K562 (cell line): ENCODE data around the gene CPA2. TPM values are rescaled to one million over a fixed set of nuclear protein-coding genes. Genes with fewer than 3 reads are reported as not detected.

Experiments used
- ATAC-seq: fragments of 200-7000 bp; cut with Tn5 transposase; 3 replicates; pipeline ENCODE4 v1.9.1; 2020; ENCODE audit warnings: moderate library complexity
- BruUV-seq: library from RNA; stranded (reverse); fragments of 400-500 nt; replicated peaks from 2 replicates; lab custom pipeline; 2021; lab: Mats Ljungman, UMichigan
- CTCF ChIA-PET: fragments of 300-600 bp; formaldehyde crosslinking; extraction: SDS; loops from one replicate; lab custom pipeline; 2021; ENCODE audit warnings: low intra/inter-chr PET ratio; lab: Yijun Ruan, JAX
- POLR2A ChIA-PET: fragments of 300-600, 350-650 bp; sonication (Branson Sonifier 250); formaldehyde crosslinking; extraction: SDS; loops from one replicate; lab custom pipeline; 2021; ENCODE audit warnings: antibody characterized with exemption, inconsistent platforms; lab: Yijun Ruan, JAX
- DNase-seq, 4 experiments: peaks; one replicate each; pipeline versions ENCODE4 v3.0.0 to v3.0.0-alpha.2; 2011 to 2018; ENCODE audit warnings: low spot score in 3 of 4, mixed read lengths in 3 of 4; ENCODE audit errors: extremely low read depth in 1 of 4
- FAIRE-seq: peaks from 2 replicates; lab custom pipeline; 2011; peaks lifted over from hg19 to GRCh38; lab: Jason Lieb, UNC
- H2AFZ ChIP-seq: 2 replicates; pipeline ENCODE4 v1.6.0; 2011; ENCODE audit warnings: low read depth, low read length, control low read depth, inconsistent platforms
- H3K27ac ChIP-seq: fragments of 200-600 bp; 3 replicates; pipeline ENCODE4 v1.8.0; 2011; ENCODE audit warnings: low read depth, mild to moderate bottlenecking, control low read depth, inconsistent platforms, low read length, moderate library complexity, mixed read lengths; ENCODE audit errors: extremely low read depth
- H3K27me3 ChIP-seq, 2 experiments: fragments of 300-600 bp in 1 of 2; 2 replicates in 1 of 2; 3 replicates in 1 of 2; pipeline versions ENCODE4 v1.6.0 to v1.8.0; 2011; ENCODE audit warnings: inconsistent platforms in 2 of 2, low read length in 2 of 2, mild to moderate bottlenecking in 1 of 2, mixed read lengths in 1 of 2, moderate library complexity in 1 of 2; ENCODE audit not compliant: control insufficient read depth in 2 of 2, insufficient read depth in 2 of 2
- H3K36me3 ChIP-seq: fragments of 300-600 bp; 3 replicates; pipeline ENCODE4 v1.8.0; 2011; ENCODE audit warnings: mild to moderate bottlenecking, low read length, inconsistent platforms; ENCODE audit not compliant: control insufficient read depth, insufficient read depth
- H3K4me1 ChIP-seq, 2 experiments: fragments of 200-600 bp in 1 of 2; replicated peaks in 1 of 2; 2 replicates in 1 of 2; 3 replicates in 1 of 2; pipeline versions ENCODE4 v1.5.1 to v1.8.0; 2011; ENCODE audit warnings: inconsistent platforms in 2 of 2, low read length in 2 of 2, mild to moderate bottlenecking in 1 of 2, mixed read lengths in 1 of 2, moderate library complexity in 1 of 2; ENCODE audit not compliant: control insufficient read depth in 2 of 2, insufficient read depth in 2 of 2
- H3K4me2 ChIP-seq: 2 replicates; pipeline ENCODE4 v1.6.1; 2011; ENCODE audit warnings: low read length, control low read depth, inconsistent platforms, mixed read lengths; ENCODE audit not compliant: insufficient read depth
- H3K4me3 ChIP-seq: fragments of 200-600 bp; sonication (generic), shearing (Covaris generic); 2 replicates; pipeline ENCODE4 v1.5.1; 2016; ENCODE audit warnings: control low read depth, inconsistent platforms
- H3K79me2 ChIP-seq: fragments of 200-600 bp; 3 replicates; pipeline ENCODE4 v1.8.0; 2011; ENCODE audit warnings: low read length, inconsistent platforms; ENCODE audit not compliant: control insufficient read depth, insufficient read depth
- H3K9ac ChIP-seq, 2 experiments: 2 replicates each; pipeline versions ENCODE4 v1.6.0 to v1.6.1; 2011; ENCODE audit warnings: low read depth in 2 of 2, low read length in 2 of 2, control low read depth in 1 of 2, inconsistent platforms in 1 of 2, mild to moderate bottlenecking in 1 of 2, mixed read lengths in 1 of 2; ENCODE audit not compliant: insufficient read depth in 1 of 2
- H3K9me1 ChIP-seq: one replicate; pipeline ENCODE4 v1.6.0; 2011; ENCODE audit warnings: inconsistent platforms, mild to moderate bottlenecking, low read length, moderate library complexity; ENCODE audit not compliant: control insufficient read depth, insufficient read depth
- H3K9me3 ChIP-seq: replicated peaks from 2 replicates; pipeline ENCODE4 v1.5.1; 2011; ENCODE audit warnings: low read depth, low read length, inconsistent platforms; ENCODE audit not compliant: control insufficient read depth, insufficient read depth
- H4K20me1 ChIP-seq: replicated peaks from 2 replicates; pipeline ENCODE4 v1.6.1; 2011; ENCODE audit warnings: low read length, inconsistent platforms, mixed read lengths; ENCODE audit not compliant: control insufficient read depth, insufficient read depth
- PTBP1 ChIP-seq: fragments of 200-400 bp; formaldehyde crosslinking; IDR thresholded peaks from 2 replicates; pipeline ENCODE4 v1.6.1; 2017; ENCODE audit warnings: low read depth, low read length
- SIRT6 ChIP-seq: IDR thresholded peaks from one replicate; pipeline ENCODE4 v1.6.1; 2012; ENCODE audit warnings: low read depth, mild to moderate bottlenecking, control low read depth, inconsistent platforms, low read length, moderate library complexity
- ZNF764 ChIP-seq: fragments of 250-450 bp; sonication (Bioruptor Pico); IDR thresholded peaks from 2 replicates; pipeline ENCODE4 v1.4.0; 2020; ENCODE audit warnings: low read depth, mild to moderate bottlenecking, moderate library complexity
- WGBS: fragments of 100-300 bp; shearing (Covaris generic); methylation state at CpG from one replicate; pipeline ENCODE4 v1.1.6; 2016; ENCODE audit warnings: low coverage, mixed read lengths; ENCODE audit not compliant: insufficient coverage; ENCODE audit errors: missing lambda C conversion rate; 5-methylcytosine and 5-hydroxymethylcytosine counted together
- in situ Hi-C: fragments of 300-500 bp; cut with MboI; formaldehyde crosslinking; loops from 4 replicates; pipeline ENCODE4 v1.15.0; 2018; ENCODE audit warnings: inconsistent platforms, mixed read lengths
- intact Hi-C: fragments of 100-400 bp; cut with micrococcal nuclease; formaldehyde crosslinking; loops from 2 replicates; pipeline ENCODE4 v1.14.2; 2022
- polyA plus RNA-seq, 8 experiments: library from polyadenylated mRNA; depleted of rRNA in 4 of 8; stranded (reverse) in 5 of 8; unstranded in 3 of 8; fragments of >200 nt; fragmentation: Nextera tagmentation in 2 of 8; fragmentation: Illumina TruSeq in 1 of 8; extraction: Ambion mirVana in 2 of 8; extraction: Trizol in 1 of 8; gene quantifications; 2 replicates each; pipeline versions ENCODE4 v1.2.1 to v1.2.3, GENCODE V29; 2011 to 2014; ENCODE audit warnings: inconsistent platforms in 1 of 8, missing spikeins in 1 of 8
- total RNA-seq, 7 experiments: library from RNA; depleted of rRNA in 6 of 7; stranded (reverse); fragments of >200 nt in 6 of 7; fragmentation: Illumina TruSeq in 2 of 7; extraction: Trizol in 2 of 7; gene quantifications; 2 replicates each; pipeline versions ENCODE4 v1.2.1 to v1.2.3, GENCODE V29; 2011 to 2021; ENCODE audit warnings: low replicate concordance in 1 of 7

Gene CPA2
- total and polyA plus RNA-seq, 9 of the 15 experiments (the other 6 are each of a cell fraction or from before 2014, with no cell fraction given), result 0.04 to 0.84 (median 0.09) TPM; not detected in 4

DNA sequence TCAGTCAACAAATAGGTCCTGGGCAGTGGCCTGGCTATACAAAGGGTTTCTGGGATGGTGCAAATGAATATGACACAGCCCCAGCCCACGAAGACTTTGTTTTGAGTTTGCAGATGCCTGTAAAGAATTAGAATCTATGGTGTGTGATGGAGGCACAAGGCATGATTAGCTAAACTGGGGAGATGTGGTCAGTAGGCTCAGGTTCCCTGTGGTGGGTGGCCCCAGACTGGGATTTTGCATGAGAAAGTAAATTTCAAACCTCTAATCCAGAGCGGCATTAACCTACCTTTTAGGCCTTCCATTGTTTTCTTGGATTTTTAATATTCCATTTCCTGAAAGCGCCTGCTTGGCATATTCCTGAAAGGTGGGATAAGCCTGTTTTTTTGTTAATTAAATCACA, 71.6 kb downstream of the CPA2 start:
- Histone ChIP-seq H4K20me1 (no peaks in the 10 kb centered on the region), H3K9me1 (no peaks in the 10 kb centered on the region), H2AFZ (no peak overlapping the region), H3K4me2 (no peak overlapping the region), H3K36me3 (no peaks in the 10 kb centered on the region), H3K79me2 (no peaks in the 10 kb centered on the region), H3K4me1 (no peaks in the 10 kb centered on the region), H3K4me3 (no peak overlapping the region), H3K27ac (no peak overlapping the region), H3K27me3 (peaks cover 10 to 41% of the 10 kb centered on the region in 2 experiments; a peak in 3 of 5 replicates), H3K9ac (no peak overlapping the region), H3K9me3 (no peaks in the 10 kb centered on the region)
- BruUV-seq, result no TSS peak
- FAIRE-seq (no peak), ATAC-seq (no peak), DNase-seq (no peak)
- TF ChIP-seq SIRT6 (no peak), PTBP1 (no peak), ZNF764 (CRISPR knock-in tag) (no peak)
- ChIA-PET POLR2A (interaction anchor here (0.7 to 1.7 kb wide), 3 partner anchors 12 to 24 kb away, joined by 3 to 6 read pairs (median 3); no protein-coding TSS in a partner anchor), CTCF (no interaction called here)
- in situ Hi-C loops, result no loop called here
- 16% methylated on average over 3 of the region's 3 CpGs for WGBS
- intact Hi-C loops, result no loop called here

Other genes with a start within 250 kb of the CPA2 start
Only the 7 nearest of the 9 such genes appear.
- 23.7 and 25.6 TPM in 2 replicates for gene KLHDC10, start 196.3 kb upstream of the CPA2 start, total RNA-seq (2014; rRNA removed)
- gene KLHDC10, start 196.3 kb upstream of the CPA2 start, total RNA-seq (2014; rRNA removed; fragmentation: Illumina TruSeq; extraction: Trizol), result 31.4 and 33.3 TPM in 2 replicates
- 32.3 and 39.3 TPM in 2 replicates for gene KLHDC10, start 196.3 kb upstream of the CPA2 start, total RNA-seq (2015; rRNA removed; fragmentation: Illumina TruSeq; extraction: Trizol)
- 38.7 and 41.7 TPM in 2 replicates for gene KLHDC10, start 196.3 kb upstream of the CPA2 start, total RNA-seq (2021)
- gene KLHDC10, start 196.3 kb upstream of the CPA2 start, polyA plus RNA-seq (2011; rRNA removed), result 80.5 and 117 TPM in 2 replicates
- 27.8 and 32.0 TPM in 2 replicates for gene KLHDC10, start 196.3 kb upstream of the CPA2 start, polyA plus RNA-seq (2014; fragmentation: Illumina TruSeq; extraction: Trizol)
- gene KLHDC10, start 196.3 kb upstream of the CPA2 start, polyA plus RNA-seq (2014; fragmentation: Nextera tagmentation; extraction: Ambion mirVana), result 10 to 100 TPM in 1 of 2 experiments, 1 to 10 TPM in 1; 9.8 to 11.3 TPM
- gene KLHDC10, start 196.3 kb upstream of the CPA2 start, polyA plus RNA-seq (2014; rRNA removed), result 24.2 and 25.4 TPM in 2 replicates
- 36.8 and 37.9 TPM in 2 replicates for gene TMEM209, start 61.5 kb upstream of the CPA2 start, total RNA-seq (2014; rRNA removed)
- gene TMEM209, start 61.5 kb upstream of the CPA2 start, total RNA-seq (2014; rRNA removed; fragmentation: Illumina TruSeq; extraction: Trizol), result 77.2 and 88.2 TPM in 2 replicates
- 67.3 and 75.1 TPM in 2 replicates for gene TMEM209, start 61.5 kb upstream of the CPA2 start, total RNA-seq (2015; rRNA removed; fragmentation: Illumina TruSeq; extraction: Trizol)
- gene TMEM209, start 61.5 kb upstream of the CPA2 start, total RNA-seq (2021), result 68.9 and 76.6 TPM in 2 replicates
- 116 and 182 TPM in 2 replicates for gene TMEM209, start 61.5 kb upstream of the CPA2 start, polyA plus RNA-seq (2011; rRNA removed)
- 72.4 and 88.5 TPM in 2 replicates for gene TMEM209, start 61.5 kb upstream of the CPA2 start, polyA plus RNA-seq (2014; fragmentation: Illumina TruSeq; extraction: Trizol)
- 10 to 100 TPM; 74.6 to 82.1 TPM for gene TMEM209, start 61.5 kb upstream of the CPA2 start, polyA plus RNA-seq (2014; fragmentation: Nextera tagmentation; extraction: Ambion mirVana)
- 42.7 and 48.0 TPM in 2 replicates for gene TMEM209, start 61.5 kb upstream of the CPA2 start, polyA plus RNA-seq (2014; rRNA removed)
- not detected in 2 replicates for gene SSMEM1, start 59.0 kb upstream of the CPA2 start, total RNA-seq (2014; rRNA removed)
- 0.18 and 0.32 TPM in 2 replicates for gene SSMEM1, start 59.0 kb upstream of the CPA2 start, total RNA-seq (2014; rRNA removed; fragmentation: Illumina TruSeq; extraction: Trizol)
- gene SSMEM1, start 59.0 kb upstream of the CPA2 start, total RNA-seq (2015; rRNA removed; fragmentation: Illumina TruSeq; extraction: Trizol), result not detected in 2 replicates
- gene SSMEM1, start 59.0 kb upstream of the CPA2 start, total RNA-seq (2021), result 0.16 TPM in 1 of 2 replicates, not detected in the other
- gene SSMEM1, start 59.0 kb upstream of the CPA2 start, polyA plus RNA-seq (2011; rRNA removed), result 0.12 and 0.13 TPM in 2 replicates
- gene SSMEM1, start 59.0 kb upstream of the CPA2 start, polyA plus RNA-seq (2014; fragmentation: Illumina TruSeq; extraction: Trizol), result 0.25 TPM in 1 of 2 replicates, not detected in the other
- under 1 TPM; 0.10 to 0.28 TPM for gene SSMEM1, start 59.0 kb upstream of the CPA2 start, polyA plus RNA-seq (2014; fragmentation: Nextera tagmentation; extraction: Ambion mirVana)
- not detected in 2 replicates for gene SSMEM1, start 59.0 kb upstream of the CPA2 start, polyA plus RNA-seq (2014; rRNA removed)
- not detected in 2 replicates for gene CPA4, start 26.3 kb downstream of the CPA2 start, total RNA-seq (2014; rRNA removed)
- gene CPA4, start 26.3 kb downstream of the CPA2 start, total RNA-seq (2014; rRNA removed; fragmentation: Illumina TruSeq; extraction: Trizol), result not detected in 2 replicates
- gene CPA4, start 26.3 kb downstream of the CPA2 start, total RNA-seq (2015; rRNA removed; fragmentation: Illumina TruSeq; extraction: Trizol), result not detected in 2 replicates
- not detected in 2 replicates for gene CPA4, start 26.3 kb downstream of the CPA2 start, total RNA-seq (2021)
- gene CPA4, start 26.3 kb downstream of the CPA2 start, polyA plus RNA-seq (2011; rRNA removed), result 0.05 TPM in 1 of 2 replicates, not detected in the other
- not detected in 2 replicates for gene CPA4, start 26.3 kb downstream of the CPA2 start, polyA plus RNA-seq (2014; fragmentation: Illumina TruSeq; extraction: Trizol)
- gene CPA4, start 26.3 kb downstream of the CPA2 start, polyA plus RNA-seq (2014; fragmentation: Nextera tagmentation; extraction: Ambion mirVana), result not detected
- not detected in 2 replicates for gene CPA4, start 26.3 kb downstream of the CPA2 start, polyA plus RNA-seq (2014; rRNA removed)
- gene CPA5, start 78.0 kb downstream of the CPA2 start, total RNA-seq (2014; rRNA removed), result 0.16 and 0.23 TPM in 2 replicates
- 0.29 and 0.91 TPM in 2 replicates for gene CPA5, start 78.0 kb downstream of the CPA2 start, total RNA-seq (2014; rRNA removed; fragmentation: Illumina TruSeq; extraction: Trizol)
- 0.26 and 0.94 TPM in 2 replicates for gene CPA5, start 78.0 kb downstream of the CPA2 start, total RNA-seq (2015; rRNA removed; fragmentation: Illumina TruSeq; extraction: Trizol)
- 0.18 and 0.22 TPM in 2 replicates for gene CPA5, start 78.0 kb downstream of the CPA2 start, total RNA-seq (2021)
- 0.14 and 0.50 TPM in 2 replicates for gene CPA5, start 78.0 kb downstream of the CPA2 start, polyA plus RNA-seq (2011; rRNA removed)
- gene CPA5, start 78.0 kb downstream of the CPA2 start, polyA plus RNA-seq (2014; fragmentation: Illumina TruSeq; extraction: Trizol), result 0.24 and 1.00 TPM in 2 replicates
- gene CPA5, start 78.0 kb downstream of the CPA2 start, polyA plus RNA-seq (2014; fragmentation: Nextera tagmentation; extraction: Ambion mirVana), result 1 to 10 TPM; 1.0 to 2.4 TPM
- 0.11 and 0.13 TPM in 2 replicates for gene CPA5, start 78.0 kb downstream of the CPA2 start, polyA plus RNA-seq (2014; rRNA removed)
- not detected in 2 replicates for gene CPA1, start 113.6 kb downstream of the CPA2 start, total RNA-seq (2014; rRNA removed)
- gene CPA1, start 113.6 kb downstream of the CPA2 start, total RNA-seq (2014; rRNA removed; fragmentation: Illumina TruSeq; extraction: Trizol), result not detected in 2 replicates
- not detected in 2 replicates for gene CPA1, start 113.6 kb downstream of the CPA2 start, total RNA-seq (2015; rRNA removed; fragmentation: Illumina TruSeq; extraction: Trizol)
- gene CPA1, start 113.6 kb downstream of the CPA2 start, total RNA-seq (2021), result 6.5 and 9.7 TPM in 2 replicates
- not detected in 2 replicates for gene CPA1, start 113.6 kb downstream of the CPA2 start, polyA plus RNA-seq (2011; rRNA removed)
- not detected in 2 replicates for gene CPA1, start 113.6 kb downstream of the CPA2 start, polyA plus RNA-seq (2014; fragmentation: Illumina TruSeq; extraction: Trizol)
- gene CPA1, start 113.6 kb downstream of the CPA2 start, polyA plus RNA-seq (2014; fragmentation: Nextera tagmentation; extraction: Ambion mirVana), result not detected
- not detected in 2 replicates for gene CPA1, start 113.6 kb downstream of the CPA2 start, polyA plus RNA-seq (2014; rRNA removed)
- gene CEP41, start 174.2 kb downstream of the CPA2 start, total RNA-seq (2014; rRNA removed), result 1.5 and 4.2 TPM in 2 replicates
- gene CEP41, start 174.2 kb downstream of the CPA2 start, total RNA-seq (2014; rRNA removed; fragmentation: Illumina TruSeq; extraction: Trizol), result 4.9 and 8.0 TPM in 2 replicates
- 4.6 and 5.0 TPM in 2 replicates for gene CEP41, start 174.2 kb downstream of the CPA2 start, total RNA-seq (2015; rRNA removed; fragmentation: Illumina TruSeq; extraction: Trizol)
- gene CEP41, start 174.2 kb downstream of the CPA2 start, total RNA-seq (2021), result 5.6 and 6.4 TPM in 2 replicates
- 4.4 and 9.2 TPM in 2 replicates for gene CEP41, start 174.2 kb downstream of the CPA2 start, polyA plus RNA-seq (2011; rRNA removed)
- gene CEP41, start 174.2 kb downstream of the CPA2 start, polyA plus RNA-seq (2014; fragmentation: Illumina TruSeq; extraction: Trizol), result 8.1 and 10.9 TPM in 2 replicates
- 10 to 100 TPM; 15.3 to 15.5 TPM for gene CEP41, start 174.2 kb downstream of the CPA2 start, polyA plus RNA-seq (2014; fragmentation: Nextera tagmentation; extraction: Ambion mirVana)
- gene CEP41, start 174.2 kb downstream of the CPA2 start, polyA plus RNA-seq (2014; rRNA removed), result 5.8 and 7.4 TPM in 2 replicates